GM12874 (cell line): Measurements from ENCODE around the gene AK3.

Source experiments
- CTCF ChIP-seq: IDR thresholded peaks from 2 replicates; pipeline ENCODE4 v1.5.1; 2011; ENCODE audit warnings: low read depth, mild to moderate bottlenecking, control low read depth, low read length, moderate library complexity; ENCODE audit not compliant: insufficient read depth

Gene AK3

GRCh38 chr9:4700091-4700490 lies 40.9 kb downstream of the AK3 start:
- TF ChIP-seq CTCF: no peak

GRCh38 chr9:4691795-4692194 lies 49.2 kb downstream of the AK3 start:
- TF ChIP-seq CTCF: no peak

- TF ChIP-seq CTCF: no peak
Measured at GRCh38 chr9:4690144-4690543, 50.9 kb downstream of the AK3 start.

- no peak for TF ChIP-seq CTCF
Measured at GRCh38 chr9:4689687-4690104, 51.3 kb downstream of the AK3 start.

GRCh38 chr9:4689021-4689420 lies 52.0 kb downstream of the AK3 start:
- no peak for TF ChIP-seq CTCF

GRCh38 chr9:4686584-4686983 lies 54.4 kb downstream of the AK3 start:
- TF ChIP-seq CTCF: no peak

GRCh38 chr9:4686112-4686511 lies 54.9 kb downstream of the AK3 start:
- no peak for TF ChIP-seq CTCF

- TF ChIP-seq CTCF: no peak
Measured at GRCh38 chr9:4684820-4685219, 56.2 kb downstream of the AK3 start.
